NCI-H69 (cell line): ENCODE results near the gene ITPR1.

ENCODE experiments used
- DNase-seq: peaks from one replicate; lab custom pipeline; 2025; lab: John Stamatoyannopoulos, UW

ITPR1 gene

DNA sequence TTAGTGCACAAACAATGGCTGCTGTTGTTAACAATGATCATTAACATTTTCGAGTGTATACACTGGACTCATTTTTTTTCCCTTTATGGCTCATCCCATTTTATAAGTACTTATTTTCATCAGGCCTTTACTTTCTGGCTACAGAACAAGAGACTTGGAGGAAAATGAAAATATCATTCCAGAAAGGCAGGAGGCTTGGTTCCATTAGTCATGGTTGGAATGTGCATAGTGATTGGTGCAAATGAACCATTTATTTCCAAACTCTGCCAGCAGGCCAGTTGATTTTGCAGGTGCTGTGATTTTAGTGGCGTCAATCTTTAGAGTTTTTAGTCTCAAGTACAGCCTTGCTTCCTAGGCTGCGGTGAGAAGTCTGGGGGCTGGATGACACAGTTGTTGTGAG is 151.8 kb downstream of the ITPR1 start:
- DNase-seq: no peak

- DNase-seq: peak; percentile 4
Observed at GRCh38 chr3:4645468-4645867, 152.3 kb downstream of the ITPR1 start.

GRCh38 chr3:4647411-4647810 is 154.3 kb downstream of the ITPR1 start:
- no peak for DNase-seq

DNA sequence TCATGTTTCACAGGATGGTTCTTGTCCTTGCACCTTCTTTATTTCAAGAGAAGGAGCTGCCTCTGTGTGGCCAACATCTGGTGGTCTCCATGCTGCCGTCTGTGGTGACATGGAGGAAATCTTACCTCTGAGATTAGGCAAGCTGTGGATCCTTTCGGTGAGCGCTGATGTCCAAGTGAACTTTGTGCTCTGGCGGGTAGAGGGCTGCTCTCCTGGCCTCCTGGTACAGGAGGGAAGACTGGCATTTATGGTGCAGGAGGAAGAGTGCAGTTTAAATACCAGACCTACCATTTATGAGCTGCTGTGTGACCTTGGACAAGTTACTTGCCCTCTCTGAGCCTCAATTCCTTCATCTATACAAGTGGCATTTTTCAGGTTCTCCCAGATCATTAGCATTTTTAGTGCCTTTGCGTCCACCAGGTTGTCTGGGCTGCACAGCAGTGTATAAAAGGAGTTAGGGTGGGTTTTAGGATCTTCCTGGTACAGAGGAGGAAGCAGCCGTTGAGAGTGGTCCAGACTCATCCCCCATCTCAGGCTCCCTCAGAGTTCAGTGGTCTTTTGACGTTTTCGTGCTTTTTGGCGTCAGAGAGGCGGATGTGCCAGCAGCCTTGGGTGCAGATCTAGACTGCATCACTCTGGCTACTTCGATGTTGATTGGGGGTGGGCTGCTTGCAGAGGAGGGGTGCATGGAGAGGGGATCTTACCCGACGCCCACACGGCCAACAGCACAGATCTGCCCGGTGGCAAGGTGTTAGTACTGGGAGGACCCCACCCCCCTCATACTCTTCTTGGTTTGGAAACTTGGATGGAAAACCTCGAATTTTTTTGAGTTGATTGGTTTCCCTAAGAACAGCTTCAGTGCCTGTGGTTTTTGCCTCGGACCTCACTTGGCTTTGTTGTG is 162.2 kb downstream of the ITPR1 start:
- no peak for DNase-seq

- peak; percentile 74 for DNase-seq
Observed at GRCh38 chr3:4656059-4656458, 162.9 kb downstream of the ITPR1 start.

DNA sequence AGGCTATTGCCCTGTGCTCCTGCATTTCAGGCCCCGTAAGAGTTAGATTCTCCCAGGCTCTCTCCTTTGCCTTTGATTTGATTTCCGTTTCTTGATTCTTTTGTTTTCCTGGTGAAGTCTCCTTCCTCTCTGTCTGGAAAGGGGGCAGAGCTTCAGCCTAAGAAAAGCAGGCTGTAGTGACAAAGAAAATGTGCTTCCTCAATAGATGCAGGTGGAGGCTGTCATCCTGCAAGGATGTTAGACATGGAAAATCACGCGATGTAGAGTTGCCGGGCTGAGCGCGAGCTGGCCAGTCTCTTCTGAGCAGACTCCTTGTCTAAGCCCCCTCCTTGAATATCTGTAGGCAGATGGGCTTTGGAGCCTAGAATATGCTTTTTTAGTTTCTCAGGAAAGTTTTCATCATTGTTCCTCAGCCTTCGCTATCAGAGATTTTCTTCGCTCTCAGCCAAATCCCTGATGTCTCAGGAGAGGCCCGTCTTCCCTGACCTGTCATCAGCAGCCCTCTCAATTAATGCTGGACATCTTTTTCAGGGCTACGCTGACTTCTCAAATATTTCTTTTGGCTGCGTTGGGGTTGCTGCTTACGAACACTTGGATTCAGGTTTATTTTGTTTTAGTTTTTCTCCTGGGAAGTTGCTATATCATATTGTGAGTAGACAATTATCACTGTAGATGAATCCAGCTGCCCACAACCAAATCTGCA is 163.6 kb downstream of the ITPR1 start:
- no peak for DNase-seq

GRCh38 chr3:4660936-4661335 is 167.8 kb downstream of the ITPR1 start:
- DNase-seq: no peak

- no peak for DNase-seq
Observed at GRCh38 chr3:4664412-4664811, 171.3 kb downstream of the ITPR1 start.

DNA sequence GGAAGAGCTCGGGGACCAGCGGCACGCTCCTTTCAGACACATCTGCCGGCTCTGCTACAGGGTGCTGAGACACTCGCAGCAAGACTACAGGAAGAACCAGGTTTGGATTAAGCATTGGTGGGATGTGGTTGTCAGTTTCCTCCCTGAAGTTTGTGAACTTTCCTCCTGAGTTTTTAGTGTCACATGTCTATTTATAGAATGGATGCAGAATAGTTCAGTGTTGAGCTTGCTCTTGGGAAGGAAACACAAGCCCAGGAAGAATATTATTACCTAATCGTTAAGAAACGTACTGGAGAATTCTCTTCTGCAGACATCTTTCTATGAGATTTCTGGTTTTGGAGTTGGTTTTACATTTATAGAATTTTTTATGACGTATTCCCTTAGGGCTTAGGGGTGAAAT is 172.0 kb downstream of the ITPR1 start:
- DNase-seq: no peak

DNA sequence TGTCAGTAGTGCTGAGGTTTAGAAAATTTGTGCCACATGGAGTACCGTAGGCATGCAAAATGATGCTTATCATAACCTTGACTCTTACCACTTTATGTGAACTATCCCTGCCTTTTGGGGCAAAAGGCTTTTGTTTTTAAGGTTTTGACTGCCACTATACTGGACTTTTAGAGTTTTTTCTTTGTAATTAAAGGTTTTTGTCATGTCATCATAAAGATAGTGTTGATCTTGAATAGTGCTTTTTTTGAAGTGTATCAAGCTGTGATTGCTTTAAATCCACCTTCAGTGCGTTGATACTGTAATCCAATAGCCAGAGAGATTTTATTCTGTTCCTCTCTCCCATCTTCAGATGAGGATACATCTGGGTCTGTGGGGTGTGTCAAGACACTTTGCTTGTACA is 172.9 kb downstream of the ITPR1 start:
- DNase-seq: no peak

- DNase-seq: peak; percentile 22
Observed at GRCh38 chr3:4670352-4670751, 177.2 kb downstream of the ITPR1 start.

DNA sequence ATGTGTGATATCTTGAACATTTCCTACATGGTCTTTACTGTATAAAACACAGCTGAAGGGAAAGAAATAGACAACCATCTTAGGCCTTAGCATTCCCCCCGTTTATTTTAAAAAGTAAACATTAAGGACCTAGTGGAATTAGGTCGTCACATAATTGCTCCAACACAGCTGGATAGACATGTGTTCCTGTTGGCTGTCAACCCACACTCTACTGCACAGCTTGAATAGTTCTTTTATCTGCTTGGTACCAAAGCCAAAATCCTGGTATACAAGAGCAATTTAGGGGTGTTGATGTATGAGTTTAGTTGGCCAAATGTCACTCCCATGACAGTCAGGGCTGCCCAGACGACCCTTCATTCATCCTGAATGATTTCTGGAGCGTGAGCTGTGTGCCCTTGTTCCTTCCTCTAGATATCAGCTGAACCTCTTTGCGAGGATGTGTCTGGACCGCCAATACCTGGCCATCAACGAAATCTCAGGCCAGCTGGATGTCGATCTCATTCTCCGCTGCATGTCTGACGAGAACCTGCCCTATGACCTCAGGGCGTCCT is 179.7 kb downstream of the ITPR1 start:
- no peak for DNase-seq

GRCh38 chr3:4674216-4674615 is 181.1 kb downstream of the ITPR1 start:
- no peak for DNase-seq

DNA sequence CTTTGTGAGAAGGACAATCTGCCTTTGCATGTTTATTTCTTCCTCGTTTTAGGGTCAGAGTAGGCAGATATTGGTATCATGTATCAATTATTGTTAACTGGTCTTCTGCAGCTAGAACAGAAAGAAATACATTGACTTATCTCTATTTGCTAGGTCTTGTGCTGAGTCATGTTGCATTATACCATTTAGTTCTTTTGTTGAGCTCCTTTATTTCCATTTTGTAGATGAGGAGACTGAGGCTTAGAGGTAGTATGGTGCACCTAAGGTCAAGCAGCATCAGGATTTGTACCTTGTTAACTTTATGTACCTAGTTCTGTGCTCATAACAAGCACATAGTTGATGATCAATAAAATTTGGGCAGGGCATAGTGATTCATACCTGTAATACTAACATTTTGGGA is 182.6 kb downstream of the ITPR1 start:
- DNase-seq: no peak

- DNase-seq: no peak
Observed at GRCh38 chr3:4678320-4678719, 185.2 kb downstream of the ITPR1 start.

DNA sequence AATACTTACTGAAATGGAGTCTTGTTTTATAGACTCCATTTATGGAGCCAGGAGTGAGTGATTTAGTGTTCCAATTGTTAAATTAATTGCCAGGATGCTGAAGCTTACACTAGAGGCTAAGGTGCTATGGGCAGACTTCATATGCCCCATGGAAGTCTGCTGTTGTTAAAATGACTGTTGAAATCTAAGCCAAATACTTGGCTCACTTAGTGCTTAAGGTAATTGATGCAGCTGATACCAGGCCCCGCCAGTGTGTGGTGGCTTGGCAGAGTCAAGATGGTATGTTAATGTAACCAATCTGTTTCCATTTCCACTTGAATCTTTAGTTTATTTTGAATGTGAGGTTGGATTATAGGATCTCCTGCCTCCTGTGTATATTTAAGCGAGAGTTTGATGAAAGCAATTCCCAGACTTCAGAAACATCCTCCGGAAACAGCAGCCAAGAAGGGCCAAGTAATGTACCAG is 187.1 kb downstream of the ITPR1 start:
- peak; percentile 24 for DNase-seq

DNA sequence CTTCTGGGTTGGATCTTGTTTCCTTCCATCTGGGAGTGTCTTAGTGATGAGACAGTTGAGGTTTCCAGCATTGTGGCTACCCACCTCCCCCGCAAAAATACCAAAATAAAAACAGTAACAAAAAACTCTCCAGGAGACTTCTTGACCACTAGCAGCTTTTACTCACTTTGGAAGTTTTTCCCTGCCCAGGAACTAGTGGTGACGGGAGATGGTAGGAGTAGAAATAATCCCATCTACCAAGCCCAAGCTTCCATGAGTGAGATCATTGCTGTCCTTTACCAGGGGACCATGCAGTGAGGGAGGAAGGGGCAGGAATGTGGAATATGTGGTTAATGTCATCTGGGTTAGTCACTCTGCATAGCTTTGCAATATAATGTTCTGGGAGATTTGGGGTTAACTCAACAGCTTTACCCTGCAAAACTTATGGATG is 187.7 kb downstream of the ITPR1 start:
- no peak for DNase-seq

DNA sequence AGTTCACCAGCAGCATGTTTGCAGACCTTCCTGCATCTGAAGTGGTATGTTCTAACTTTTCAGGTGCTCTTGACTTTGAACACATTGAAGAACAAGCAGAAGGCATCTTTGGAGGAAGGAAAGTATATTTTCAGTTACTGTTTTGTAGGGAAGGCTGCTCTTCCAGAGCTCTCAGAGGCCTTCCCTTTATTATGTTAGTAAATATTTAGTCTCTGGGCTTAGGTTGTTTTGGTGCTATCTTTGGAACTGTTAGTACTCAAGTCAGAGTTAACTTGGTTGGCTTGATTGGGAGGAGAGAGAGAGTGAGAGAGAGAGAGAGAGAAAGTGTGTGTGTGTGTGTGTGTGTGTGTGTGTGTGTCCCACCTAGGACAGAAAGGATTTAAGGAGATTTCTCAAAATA is 188.2 kb downstream of the ITPR1 start:
- no peak for DNase-seq

GRCh38 chr3:4684117-4684516 is 191.0 kb downstream of the ITPR1 start:
- no peak for DNase-seq

DNA sequence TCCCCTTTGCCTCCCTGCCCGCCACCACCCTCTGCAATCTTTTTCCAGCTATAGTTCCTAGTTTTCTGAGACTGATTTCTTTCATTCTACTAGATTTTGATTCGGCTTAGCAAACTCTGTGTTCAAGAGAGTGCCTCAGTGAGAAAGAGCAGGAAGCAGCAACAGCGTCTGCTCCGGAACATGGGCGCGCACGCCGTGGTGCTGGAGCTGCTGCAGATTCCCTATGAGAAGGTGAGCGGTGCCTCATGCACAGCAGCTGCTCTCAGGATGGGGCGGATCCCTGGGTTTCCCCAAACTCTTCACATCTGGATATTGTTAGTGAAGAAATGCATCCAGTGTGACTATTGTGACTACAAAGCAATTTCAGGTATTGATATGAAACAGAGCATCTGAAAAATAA is 191.8 kb downstream of the ITPR1 start:
- no peak for DNase-seq

- no peak for DNase-seq
Observed at GRCh38 chr3:4685673-4686345, 192.7 kb downstream of the ITPR1 start.

DNA sequence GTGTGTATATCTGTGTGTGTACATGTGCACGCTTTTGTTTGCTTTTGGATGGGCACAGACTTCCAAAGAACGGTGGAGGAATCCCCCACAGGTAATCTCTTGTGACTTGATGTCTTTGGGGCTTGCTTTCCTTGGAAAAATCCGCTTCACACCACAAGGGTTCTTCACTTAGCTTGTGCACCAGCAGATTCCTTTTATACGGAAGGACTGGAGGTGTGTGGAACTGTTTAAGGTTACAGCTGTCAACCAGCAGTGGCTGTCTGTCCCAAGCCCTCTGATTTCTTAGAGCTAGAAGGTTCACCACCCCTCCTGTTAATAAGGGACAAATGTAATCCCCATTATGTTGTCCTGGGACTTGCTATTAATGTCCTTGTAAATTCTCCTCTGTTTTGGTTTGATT is 193.5 kb downstream of the ITPR1 start:
- DNase-seq: no peak
